Measurements from ENCODE around the gene CD247. TPM values are rescaled to one million over a fixed set of nuclear protein-coding genes. Genes with fewer than 3 reads are reported as not detected.

CD247 gene
- total RNA-seq, 1 donor from 2014 or later, result 0.58 TPM

DNA sequence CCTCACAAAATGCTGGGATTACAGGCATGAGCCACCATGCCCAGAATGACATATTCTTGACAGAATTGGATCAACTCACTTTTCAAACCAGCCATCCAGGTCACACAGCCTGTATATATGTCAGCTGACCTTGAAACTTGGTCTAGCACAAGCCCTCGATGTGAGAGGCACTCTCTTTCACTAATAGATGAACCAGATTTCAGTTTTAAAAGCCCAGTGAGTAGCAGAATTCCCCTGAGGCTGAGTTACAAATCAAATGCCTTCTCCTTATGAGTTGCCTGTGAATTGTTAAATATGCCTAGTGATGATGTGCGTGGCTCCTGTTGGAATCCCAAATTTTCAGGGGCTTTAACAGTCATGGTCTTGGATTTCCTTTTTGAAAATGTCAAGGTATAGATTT lies 88.7 kb downstream of the CD247 start:
- Mint-ChIP-seq H3K27me3 (no peaks in the 10 kb centered on the region), H3K4me1 (ENCODE audit: unreplicated experiment) (peaks cover 13% of the 10 kb centered on the region), H3K27ac (no peak overlapping the region), H3K4me3 (no peak overlapping the region), H3K36me3 (no peaks in the 10 kb centered on the region), H3K9me3 (no peaks in the 10 kb centered on the region)
- no peak for DNase-seq (ENCODE audit: extremely low spot score, unreplicated experiment)
- TF ChIP-seq, protein P1, sequence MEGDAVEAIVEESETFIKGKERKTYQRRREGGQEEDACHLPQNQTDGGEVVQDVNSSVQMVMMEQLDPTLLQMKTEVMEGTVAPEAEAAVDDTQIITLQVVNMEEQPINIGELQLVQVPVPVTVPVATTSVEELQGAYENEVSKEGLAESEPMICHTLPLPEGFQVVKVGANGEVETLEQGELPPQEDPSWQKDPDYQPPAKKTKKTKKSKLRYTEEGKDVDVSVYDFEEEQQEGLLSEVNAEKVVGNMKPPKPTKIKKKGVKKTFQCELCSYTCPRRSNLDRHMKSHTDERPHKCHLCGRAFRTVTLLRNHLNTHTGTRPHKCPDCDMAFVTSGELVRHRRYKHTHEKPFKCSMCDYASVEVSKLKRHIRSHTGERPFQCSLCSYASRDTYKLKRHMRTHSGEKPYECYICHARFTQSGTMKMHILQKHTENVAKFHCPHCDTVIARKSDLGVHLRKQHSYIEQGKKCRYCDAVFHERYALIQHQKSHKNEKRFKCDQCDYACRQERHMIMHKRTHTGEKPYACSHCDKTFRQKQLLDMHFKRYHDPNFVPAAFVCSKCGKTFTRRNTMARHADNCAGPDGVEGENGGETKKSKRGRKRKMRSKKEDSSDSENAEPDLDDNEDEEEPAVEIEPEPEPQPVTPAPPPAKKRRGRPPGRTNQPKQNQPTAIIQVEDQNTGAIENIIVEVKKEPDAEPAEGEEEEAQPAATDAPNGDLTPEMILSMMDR (conservative IDR thresholded peaks at IDR 0.05), result no peak

- H3K27ac Mint-ChIP-seq, result peak overlapping the region; percentile 39
- TF ChIP-seq, protein P1 (conservative IDR thresholded peaks at IDR 0.05), result no peak
- no peaks in the 10 kb centered on the region for H3K27me3 Mint-ChIP-seq
- H3K4me1 Mint-ChIP-seq (ENCODE audit: unreplicated experiment), result peaks cover 13% of the 10 kb centered on the region
- H3K9me3 Mint-ChIP-seq, result no peaks in the 10 kb centered on the region
- H3K4me3 Mint-ChIP-seq, result no peak overlapping the region
- DNase-seq (ENCODE audit: extremely low spot score, unreplicated experiment), result no peak
- H3K36me3 Mint-ChIP-seq, result no peaks in the 10 kb centered on the region
Observed at GRCh38 chr1:167428395-167428794, 89.9 kb downstream of the CD247 start.

GRCh38 chr1:167427848-167428247 lies 90.5 kb downstream of the CD247 start:
- no peaks in the 10 kb centered on the region for H3K27me3 Mint-ChIP-seq
- H3K4me1 Mint-ChIP-seq (ENCODE audit: unreplicated experiment), result peaks cover 13% of the 10 kb centered on the region
- TF ChIP-seq, protein P1 (conservative IDR thresholded peaks at IDR 0.05), result no peak
- DNase-seq (ENCODE audit: extremely low spot score, unreplicated experiment), result no peak
- no peaks in the 10 kb centered on the region for H3K9me3 Mint-ChIP-seq
- no peaks in the 10 kb centered on the region for H3K36me3 Mint-ChIP-seq
- no peak overlapping the region for H3K4me3 Mint-ChIP-seq
- peak overlapping the region; percentile 39 for H3K27ac Mint-ChIP-seq

GRCh38 chr1:167426716-167427115 lies 91.6 kb downstream of the CD247 start:
- TF ChIP-seq, protein P1 (conservative IDR thresholded peaks at IDR 0.05), result no peak
- Mint-ChIP-seq H3K36me3 (no peaks in the 10 kb centered on the region), H3K27ac (no peak overlapping the region), H3K4me3 (no peak overlapping the region), H3K9me3 (no peaks in the 10 kb centered on the region), H3K4me1 (ENCODE audit: unreplicated experiment) (peaks cover 13% of the 10 kb centered on the region), H3K27me3 (no peaks in the 10 kb centered on the region)
- no peak for DNase-seq (ENCODE audit: extremely low spot score, unreplicated experiment)

- no peak overlapping the region for H3K27ac Mint-ChIP-seq
- H3K9me3 Mint-ChIP-seq, result no peaks in the 10 kb centered on the region
- no peaks in the 10 kb centered on the region for H3K36me3 Mint-ChIP-seq
- DNase-seq (ENCODE audit: extremely low spot score, unreplicated experiment), result no peak
- H3K4me1 Mint-ChIP-seq (ENCODE audit: unreplicated experiment), result peaks cover 6% of the 10 kb centered on the region
- TF ChIP-seq, protein P1 (conservative IDR thresholded peaks at IDR 0.05), result no peak
- no peaks in the 10 kb centered on the region for H3K27me3 Mint-ChIP-seq
- H3K4me3 Mint-ChIP-seq, result no peak overlapping the region
Observed at GRCh38 chr1:167425482-167425881, 92.8 kb downstream of the CD247 start.
